Kidney (tissue), 14 donors: ENCODE data around the gene NSMF. TPM values are rescaled to one million over a fixed set of nuclear protein-coding genes. Genes with fewer than 3 reads are reported as not detected.
A peak's percentile ranks its signal among the peaks of the same experiment; 100 is the strongest.

ENCODE experiments used
- DNase-seq, 5 donors: peaks; one replicate each; pipeline ENCODE4 v3.0.0-alpha.2; 2013 to 2020
- FAIRE-seq: peaks from 2 replicates; lab custom pipeline; 2012; peaks lifted over from hg19 to GRCh38; lab: Jason Lieb, UNC
- H3K27ac ChIP-seq, 2 donors: one replicate each; pipeline ENCODE4 v1.7.0; 2013; ENCODE audit warnings: low read depth in 2 of 2, low read length in 2 of 2, inconsistent platforms in 1 of 2
- H3K27me3 ChIP-seq: one replicate; pipeline ENCODE4 v1.7.1; 2013; ENCODE audit warnings: low read length, inconsistent platforms; ENCODE audit not compliant: control insufficient read depth, insufficient read depth
- H3K36me3 ChIP-seq, 3 donors: one replicate each; pipeline versions ENCODE4 v1.7.0 to v1.7.1; 2013; ENCODE audit warnings: low read length in 3 of 3, control low read depth in 1 of 3, inconsistent platforms in 1 of 3; ENCODE audit not compliant: insufficient read depth in 3 of 3, control insufficient read depth in 2 of 3
- H3K4me1 ChIP-seq, 3 donors: one replicate each; pipeline versions ENCODE4 v1.7.0 to v1.7.1; 2013; ENCODE audit warnings: low read length in 3 of 3, inconsistent platforms in 1 of 3, low read depth in 1 of 3; ENCODE audit not compliant: control insufficient read depth in 2 of 3, insufficient read depth in 2 of 3
- H3K4me3 ChIP-seq, 3 donors: one replicate each; pipeline versions ENCODE4 v1.7.0 to v1.8.1; 2013; ENCODE audit warnings: low read length in 3 of 3, control low read depth in 1 of 3, inconsistent platforms in 1 of 3
- H3K9ac ChIP-seq, 3 donors: one replicate each; pipeline versions ENCODE4 v1.7.0 to v1.7.1; 2013; ENCODE audit warnings: low read length in 3 of 3, control low read depth in 1 of 3, inconsistent platforms in 1 of 3
- H3K9me3 ChIP-seq, 3 donors: one replicate each; pipeline versions ENCODE4 v1.7.0 to v1.7.1; 2013; ENCODE audit warnings: low read length in 3 of 3, control low read depth in 1 of 3, inconsistent platforms in 1 of 3; ENCODE audit not compliant: control insufficient read depth in 2 of 3, insufficient read depth in 1 of 3
- CTCF ChIP-seq: IDR thresholded peaks from 3 replicates; pipeline ENCODE4 v1.5.1; 2012; ENCODE audit warnings: mild to moderate bottlenecking, moderate library complexity, borderline replicate concordance; ENCODE audit not compliant: insufficient read depth; ENCODE audit errors: extremely low read depth
- intact Hi-C: fragments of 100-400 bp; cut with DNase I; formaldehyde crosslinking; loops from one replicate; pipeline ENCODE4 v1.11.1; 2022
- polyA plus RNA-seq: library from polyadenylated mRNA; stranded (reverse); fragments of 350-450 nt; fragmentation: Illumina TruSeq; extraction: RNeasy Lipid Tissue Mini Kit (QIAGEN cat#74804); gene quantifications from one replicate; pipeline ENCODE4 v1.2.3, GENCODE V29; 2014; ENCODE audit warnings: low read depth, low replicate concordance; ENCODE audit not compliant: insufficient read depth
- total RNA-seq: library from RNA; stranded (reverse); fragmentation: NEBNext Ultra II Directional; extraction: Animal tissue kit (Norgen Biotek cat#: 25700); gene quantifications from one replicate; pipeline ENCODE4 v1.2.1, GENCODE V29; 2021
- donor health status: control.
- donor health status: control.
- donor health status: control.
- donor health status: control.
- donor health status: control.
- donor health status: DM: yes; HTN: yes; CAD: no.
- donor health status: Normal renal cell carcinoma (clear cell type).

Gene NSMF
- total and polyA plus RNA-seq, 2 donors from 2014 or later = 32.7 to 49.5 TPM

DNA sequence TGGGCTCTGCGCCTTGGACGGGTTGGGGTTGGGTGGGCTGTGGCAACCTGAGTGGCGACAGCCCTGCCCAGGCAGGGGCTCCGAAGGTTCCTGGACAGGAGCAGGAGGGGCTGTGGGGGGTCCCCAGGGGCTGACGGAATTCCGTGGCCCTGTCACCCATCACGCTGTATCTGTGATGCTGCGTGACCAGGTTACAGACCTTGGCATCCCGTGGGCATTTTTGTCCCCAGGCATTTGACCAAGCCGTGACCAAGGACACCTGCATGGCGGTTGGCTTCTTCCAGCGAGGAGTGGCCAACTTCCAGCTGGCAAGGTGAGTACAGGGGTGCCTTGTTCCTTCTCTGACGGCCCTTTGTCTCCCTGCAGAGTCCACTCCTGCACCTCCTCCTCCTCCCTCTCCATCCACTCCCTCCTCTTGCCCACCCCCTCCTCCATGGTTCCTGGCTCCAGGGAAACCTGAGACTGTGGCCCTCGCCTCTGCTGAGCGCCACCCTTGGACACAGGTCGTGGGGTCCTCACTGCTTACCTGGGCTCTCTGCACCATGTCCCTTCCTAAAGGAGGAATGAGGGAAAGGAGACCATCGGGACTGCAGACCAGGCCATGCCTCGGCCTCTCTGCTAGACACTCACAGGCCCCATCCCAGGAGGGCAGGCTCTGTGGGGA is 33.0 kb downstream of the NSMF start:
- Histone ChIP-seq H3K27me3 (no peaks in the 10 kb centered on the region), H3K4me3 (no peak overlapping the region), H3K9ac (no peak overlapping the region), H3K36me3 (no peaks in the 10 kb centered on the region), H3K27ac (no peak overlapping the region), H3K4me1 (peaks cover 0 to 11% (median 4%) of the 10 kb centered on the region in 3 donors), H3K9me3 (no peaks in the 10 kb centered on the region)
- TF ChIP-seq CTCF = no peak
- peak in 1 of 5 donors; percentile 68 for DNase-seq
- intact Hi-C loops = no loop called here
- no peak for FAIRE-seq

DNA sequence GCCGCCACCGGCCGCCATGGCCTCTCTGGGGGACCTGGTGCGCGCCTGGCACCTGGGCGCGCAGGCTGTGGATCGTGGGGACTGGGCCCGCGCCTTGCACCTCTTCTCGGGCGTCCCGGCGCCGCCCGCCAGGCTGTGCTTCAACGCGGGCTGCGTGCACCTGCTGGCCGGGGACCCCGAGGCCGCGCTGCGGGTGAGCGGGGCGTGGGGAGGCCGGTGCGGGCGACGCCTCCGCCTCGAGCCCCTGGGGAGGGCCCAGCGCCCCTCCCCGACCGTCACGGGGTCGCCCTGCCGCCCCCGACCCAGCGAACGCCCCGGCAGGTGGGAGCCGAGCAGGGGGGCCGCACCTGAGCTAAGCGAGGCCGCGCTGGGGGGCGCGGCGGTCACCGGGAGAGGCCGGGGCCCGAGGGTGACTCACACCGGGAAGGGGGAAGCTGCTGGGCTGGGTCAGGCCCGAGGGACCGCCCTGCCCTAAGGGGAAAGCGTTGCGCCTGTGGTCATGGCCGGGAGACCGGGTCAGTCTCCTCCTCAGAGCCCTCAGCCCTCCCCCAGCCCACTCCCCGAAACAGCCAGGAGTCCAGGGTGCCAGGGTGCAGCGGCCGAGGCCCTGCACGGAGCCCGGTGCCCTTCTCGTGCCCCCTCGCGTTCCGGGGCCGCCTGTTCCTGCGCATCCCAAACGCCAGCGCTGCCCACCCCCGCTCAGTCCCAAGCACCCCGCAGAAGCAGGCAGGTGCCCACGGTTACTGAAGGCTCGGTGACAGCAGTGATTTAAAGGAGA is 35.4 kb downstream of the NSMF start:
- H3K4me3 ChIP-seq = peak overlapping the region in 2 of 3 donors; percentile 34 to 51
- no peak for TF ChIP-seq CTCF
- DNase-seq (peak in 2 of 5 donors; percentile 82 to 90), FAIRE-seq (no peak)
- H3K27me3 ChIP-seq = no peaks in the 10 kb centered on the region
- H3K27ac ChIP-seq = peak overlapping the region; percentile 43 to 77
- H3K4me1 ChIP-seq = peaks cover 0 to 11% (median 4%) of the 10 kb centered on the region in 3 donors
- H3K9me3 ChIP-seq = no peaks in the 10 kb centered on the region
- peak overlapping the region in 2 of 3 donors; percentile 9 to 46 for H3K9ac ChIP-seq
- H3K36me3 ChIP-seq = no peaks in the 10 kb centered on the region
- intact Hi-C loops = no loop called here

DNA sequence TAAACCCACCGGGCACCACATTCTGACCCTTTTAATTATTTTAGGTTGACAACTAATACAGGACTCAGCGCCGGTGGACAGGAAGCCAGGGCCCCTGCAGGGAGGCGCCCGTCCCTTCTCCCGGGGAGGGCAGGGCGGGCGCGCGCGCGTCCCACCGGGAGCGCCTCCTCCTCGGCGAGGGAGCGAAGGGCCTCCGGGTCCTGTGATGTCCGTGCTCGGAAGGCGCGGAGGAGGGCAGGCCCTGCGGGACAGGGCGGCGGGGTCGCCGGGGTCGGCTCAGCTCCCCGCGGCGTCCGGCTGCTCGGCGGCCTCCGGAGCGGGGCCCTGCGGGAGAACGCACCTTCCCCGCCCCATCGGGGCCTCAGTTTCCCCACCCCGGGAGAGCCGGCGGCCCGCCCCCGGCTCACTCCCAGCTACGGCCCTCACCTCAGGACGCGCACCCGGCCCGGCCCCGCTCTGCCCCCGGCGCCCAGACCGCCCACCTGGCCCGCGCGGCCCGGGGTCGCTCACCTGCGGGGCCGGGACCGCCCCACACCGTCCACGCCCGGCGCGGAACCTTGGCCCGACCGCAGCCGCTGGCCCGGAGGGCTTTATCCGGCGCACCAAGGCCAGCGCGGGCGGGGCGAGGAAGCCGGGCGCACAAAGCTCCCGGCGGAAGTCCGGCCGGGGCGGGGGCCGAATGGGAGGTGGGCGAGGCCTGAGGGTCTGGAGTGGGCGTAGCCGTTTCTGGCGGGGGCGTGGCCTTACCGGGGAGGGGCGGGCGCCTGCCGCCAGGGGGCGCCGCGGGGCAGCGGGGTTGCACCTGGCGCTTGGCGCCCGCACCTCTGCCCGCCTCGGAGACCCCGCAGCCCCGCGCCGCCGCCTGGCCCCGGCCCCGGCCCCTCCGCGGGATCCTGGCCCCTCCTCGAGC is 36.3 kb downstream of the NSMF start, which contains the start of the genes EXD3 and NOXA1:
Gene EXD3 (minus strand): TSS at position 559 of the 910 bp plus-strand sequence. CDS start 27,805 bp downstream, outside the sequence.
Gene NOXA1 (plus strand): TSS at position 790 of the 910 bp plus-strand sequence. CDS start 137 bp downstream, outside the sequence.
- H3K27me3 ChIP-seq = no peaks in the 10 kb centered on the region
- H3K27ac ChIP-seq = peak within 1 kb of the TSS; percentile 43 to 77
- no peaks in the 10 kb centered on the region for H3K9me3 ChIP-seq
- H3K4me1 ChIP-seq = peaks cover 0 to 11% (median 4%) of the 10 kb centered on the region in 3 donors
- H3K4me3 ChIP-seq = peak within 1 kb of the TSS; percentile 67 to 81 (median 76)
- peak; percentile 64 for TF ChIP-seq CTCF
- H3K9ac ChIP-seq = peak within 1 kb of the TSS; percentile 42 to 55 (median 44)
- DNase-seq (peak; percentile 94 to 98 (median 96)), FAIRE-seq (no peak)
- no peaks in the 10 kb centered on the region for H3K36me3 ChIP-seq
- intact Hi-C loops = no loop called here
